SU-DHL-6 (cell line): ENCODE data around the gene ZNF280D.

Source experiments
- H2AFZ ChIP-seq: fragments of 200-600 bp; sonication (generic); 2 replicates; pipeline ENCODE4 v1.6.1; 2014; ENCODE audit warnings: low read depth, mild to moderate bottlenecking, moderate library complexity, mixed read lengths, antibody characterized with exemption, low read length; ENCODE audit not compliant: severe bottlenecking
- H3F3A ChIP-seq: fragments of 200-600 bp; shearing (Covaris generic); 2 replicates; pipeline ENCODE4 v1.6.0; 2016; ENCODE audit warnings: antibody characterized with exemption, mild to moderate bottlenecking; ENCODE audit not compliant: insufficient read depth
- H3K27ac ChIP-seq: fragments of 200-600 bp; sonication (generic); 2 replicates; pipeline ENCODE4 v1.5.1; 2016; ENCODE audit warnings: low read depth, mild to moderate bottlenecking, low read length, moderate library complexity, mixed read lengths
- H3K27me3 ChIP-seq: fragments of 200-600 bp; sonication (generic), shearing (Covaris generic); 2 replicates; pipeline ENCODE4 v1.6.0; 2014; ENCODE audit warnings: mild to moderate bottlenecking, low read length
- H3K36me3 ChIP-seq: fragments of 200-600 bp; sonication (generic); 2 replicates; pipeline ENCODE4 v1.6.1; 2014; ENCODE audit warnings: mild to moderate bottlenecking, low read length, mixed read lengths
- H3K4me2 ChIP-seq: fragments of 300-600, 200-600 bp; shearing (Covaris generic), sonication (generic); 2 replicates; pipeline ENCODE4 v1.6.0; 2014; ENCODE audit warnings: low read length, low read depth, mild to moderate bottlenecking; ENCODE audit not compliant: poor library complexity, severe bottlenecking
- H3K4me3 ChIP-seq: fragments of 200-600 bp; sonication (generic); 2 replicates; pipeline ENCODE4 v1.5.1; 2014; ENCODE audit warnings: antibody characterized with exemption, low read length, mild to moderate bottlenecking, mixed read lengths; ENCODE audit not compliant: insufficient read depth, poor library complexity, severe bottlenecking
- H3K79me2 ChIP-seq: fragments of 200-600 bp; sonication (generic); 2 replicates; pipeline ENCODE4 v1.6.1; 2014; ENCODE audit warnings: mild to moderate bottlenecking, low read length, moderate library complexity; ENCODE audit not compliant: insufficient read depth
- H3K9ac ChIP-seq: fragments of 200-600 bp; sonication (generic); 2 replicates; pipeline ENCODE4 v1.7.0; 2014; ENCODE audit warnings: mild to moderate bottlenecking, low read length
- H3K9me2 ChIP-seq: fragments of 200-600 bp; sonication (generic); replicated peaks from 2 replicates; pipeline ENCODE4 v1.6.1; 2014; ENCODE audit warnings: low read length; ENCODE audit not compliant: insufficient read depth
- H3K9me3 ChIP-seq: fragments of 200-600 bp; sonication (generic); 2 replicates; pipeline ENCODE4 v1.6.1; 2014; ENCODE audit warnings: low read length, mixed read lengths; ENCODE audit not compliant: insufficient read depth
- H4K20me1 ChIP-seq: fragments of 200-600 bp; sonication (generic); 2 replicates; pipeline ENCODE4 v1.6.1; 2014; ENCODE audit warnings: low read depth, mild to moderate bottlenecking, antibody characterized with exemption, low read length, moderate library complexity, mixed read lengths
- CTCF ChIP-seq: fragments of 200-600 bp; sonication (generic); IDR thresholded peaks from one replicate; pipeline ENCODE4 v1.5.1; 2017; ENCODE audit warnings: antibody characterized with exemption, mild to moderate bottlenecking, low read length, moderate library complexity; ENCODE audit not compliant: insufficient read depth, poor library complexity, severe bottlenecking
- EZH2phosphoT487 ChIP-seq: fragments of 200-600 bp; sonication (generic), shearing (Covaris generic); conservative IDR thresholded peaks from 2 replicates; pipeline ENCODE4 v1.6.1; 2018; ENCODE audit warnings: mild to moderate bottlenecking, antibody characterized with exemption, low read length, moderate library complexity, mixed read lengths

Gene ZNF280D

DNA sequence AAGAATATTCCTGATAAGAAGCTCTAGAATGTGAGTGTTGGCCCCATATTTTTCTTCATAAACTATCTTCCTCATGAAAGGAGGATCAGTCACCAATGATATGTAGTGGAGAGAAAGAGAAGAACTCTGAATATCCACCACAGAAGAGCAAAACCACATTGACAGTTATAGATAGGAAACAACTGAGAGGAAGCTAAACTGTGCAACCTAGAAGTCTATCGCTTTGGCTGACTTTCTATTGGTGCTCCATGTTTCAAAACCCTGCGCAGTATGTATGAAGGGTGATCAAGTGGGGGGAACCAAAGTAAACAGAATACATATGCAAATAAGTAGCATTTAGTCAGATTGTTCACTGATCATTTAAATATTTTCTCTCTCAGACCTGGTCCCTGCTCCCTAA, 41.0 kb upstream of the ZNF280D start:
- Histone ChIP-seq H3K79me2 (no peaks in the 10 kb centered on the region), H3K27ac (no peak overlapping the region), H2AFZ (no peak overlapping the region), H3K36me3 (no peaks in the 10 kb centered on the region), H3K4me3 (no peak overlapping the region), H3K4me2 (no peak overlapping the region), H3K9ac (no peak overlapping the region), H3F3A (no peaks in the 10 kb centered on the region), H3K27me3 (no peaks in the 10 kb centered on the region), H3K9me3 (no peaks in the 10 kb centered on the region), H3K9me2 (no peaks in the 10 kb centered on the region), H4K20me1 (no peaks in the 10 kb centered on the region)
- TF ChIP-seq CTCF, result no peak
- no peak for TF ChIP-seq EZH2phosphoT487

GRCh38 chr15:56772868-56773639, 39.7 kb upstream of the ZNF280D start:
- Histone ChIP-seq H3K79me2 (no peaks in the 10 kb centered on the region), H3K9ac (no peak overlapping the region), H3K27ac (no peak overlapping the region), H3K36me3 (no peaks in the 10 kb centered on the region), H2AFZ (no peak overlapping the region), H3F3A (no peaks in the 10 kb centered on the region), H3K4me3 (no peak overlapping the region), H3K9me2 (no peaks in the 10 kb centered on the region), H3K27me3 (no peaks in the 10 kb centered on the region), H3K9me3 (no peaks in the 10 kb centered on the region), H3K4me2 (no peak overlapping the region), H4K20me1 (no peaks in the 10 kb centered on the region)
- TF ChIP-seq EZH2phosphoT487, result no peak

DNA sequence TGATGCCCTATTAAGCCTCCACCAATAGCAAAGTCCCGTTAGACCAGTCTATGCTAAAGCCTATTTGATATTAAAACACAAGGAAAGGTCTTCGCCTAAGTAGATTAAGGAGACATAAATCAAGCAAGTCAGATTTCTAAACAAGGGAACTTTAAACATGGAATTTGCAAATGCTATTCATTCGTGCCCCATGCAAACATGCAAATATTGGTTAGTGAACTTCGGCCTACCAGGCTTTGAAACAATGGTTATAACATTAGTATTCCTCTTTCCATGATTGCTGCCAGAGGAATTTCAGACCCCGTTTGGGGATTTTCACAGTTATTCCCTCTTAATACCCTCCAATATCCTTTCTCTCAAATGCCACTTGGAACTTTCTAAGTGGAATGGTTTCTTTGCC, 36.9 kb upstream of the ZNF280D start:
- H4K20me1 ChIP-seq, result no peaks in the 10 kb centered on the region
- no peak overlapping the region for H3K9ac ChIP-seq
- TF ChIP-seq EZH2phosphoT487 (no peak), CTCF (no peak)
- no peaks in the 10 kb centered on the region for H3K36me3 ChIP-seq
- H3K4me2 ChIP-seq, result no peak overlapping the region
- H3K27ac ChIP-seq, result no peak overlapping the region
- H3K9me3 ChIP-seq, result no peaks in the 10 kb centered on the region
- H3K79me2 ChIP-seq, result no peaks in the 10 kb centered on the region
- no peaks in the 10 kb centered on the region for H3K9me2 ChIP-seq
- H3K4me3 ChIP-seq, result no peak overlapping the region
- no peaks in the 10 kb centered on the region for H3F3A ChIP-seq
- no peaks in the 10 kb centered on the region for H3K27me3 ChIP-seq
- no peak overlapping the region for H2AFZ ChIP-seq

DNA sequence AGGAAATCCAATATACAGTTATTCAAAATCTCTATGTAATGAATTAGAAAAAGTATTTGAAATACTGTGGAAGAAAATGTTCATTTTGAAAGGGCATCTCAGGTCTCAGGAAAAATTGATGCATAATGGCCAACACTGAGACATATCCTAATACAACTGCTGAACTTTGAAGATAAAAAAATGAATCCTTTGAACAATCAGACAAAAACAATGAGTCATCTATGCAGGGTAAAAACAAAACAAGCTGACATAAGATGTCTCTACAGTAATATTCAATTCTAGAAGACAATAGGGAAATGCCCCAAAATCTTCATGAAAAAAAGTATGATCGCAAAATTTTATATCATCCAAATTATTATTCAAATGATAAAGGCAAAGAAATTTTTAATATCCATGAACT, 34.0 kb upstream of the ZNF280D start:
- Histone ChIP-seq H3K9ac (no peak overlapping the region), H3K4me3 (no peak overlapping the region), H3K9me3 (no peaks in the 10 kb centered on the region), H3K27me3 (no peaks in the 10 kb centered on the region), H3F3A (no peaks in the 10 kb centered on the region), H4K20me1 (no peaks in the 10 kb centered on the region), H3K36me3 (no peaks in the 10 kb centered on the region), H3K79me2 (no peaks in the 10 kb centered on the region), H3K4me2 (no peak overlapping the region), H3K9me2 (no peaks in the 10 kb centered on the region), H3K27ac (no peak overlapping the region), H2AFZ (no peak overlapping the region)
- no peak for TF ChIP-seq EZH2phosphoT487
- TF ChIP-seq CTCF, result no peak
